GM12875 (cell line): Measurements from ENCODE around the gene COL6A2.
"Not testable (repeated sequence)": the region's sequence is repeated elsewhere in the genome, so short reads cannot be mapped to it uniquely, and the experiment has no call there.

ENCODE experiments used
- H3K4me3 ChIP-seq: one replicate; pipeline ENCODE4 v1.5.1; 2011; ENCODE audit warnings: low read depth, low read length, control low read depth
- TF ChIP-seq, protein P1 (sequence below): IDR thresholded peaks from 2 replicates; pipeline ENCODE4 v1.5.1; 2011; ENCODE audit warnings: low read depth, mild to moderate bottlenecking, control low read depth, inconsistent platforms, low read length, moderate library complexity, borderline replicate concordance; ENCODE audit not compliant: insufficient read depth

The COL6A2 gene

DNA sequence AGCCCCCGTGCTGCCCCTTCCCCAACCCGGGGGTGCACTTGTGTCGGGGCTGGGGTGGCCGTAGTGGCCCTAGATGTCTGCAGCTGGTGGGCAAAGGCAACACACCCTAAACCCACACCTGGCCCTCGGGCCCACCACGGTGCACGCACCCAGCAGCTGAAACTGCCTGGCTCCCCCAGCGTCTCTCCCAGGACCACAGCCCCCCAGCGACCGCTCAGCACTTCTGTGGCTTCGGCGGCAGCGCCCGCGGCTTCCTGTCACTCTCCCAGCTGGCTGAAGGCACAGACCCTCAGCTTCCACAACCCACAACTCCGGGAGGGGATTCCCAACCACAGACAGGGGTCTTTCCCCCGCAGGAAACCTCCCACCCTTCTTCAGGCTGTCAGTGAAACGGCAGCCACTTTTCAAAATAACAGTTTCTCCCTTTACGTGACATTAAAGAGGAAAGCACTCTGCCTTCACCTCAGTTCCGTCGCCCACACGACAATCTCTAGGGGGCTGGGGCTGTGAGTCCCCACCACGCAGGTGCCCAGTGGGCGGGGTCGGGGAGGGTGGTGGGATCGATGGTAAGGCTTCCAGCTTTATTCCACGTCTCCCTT is 40.7 kb upstream of the COL6A2 start:
- H3K4me3 ChIP-seq, result no peak overlapping the region
- TF ChIP-seq, protein P1, sequence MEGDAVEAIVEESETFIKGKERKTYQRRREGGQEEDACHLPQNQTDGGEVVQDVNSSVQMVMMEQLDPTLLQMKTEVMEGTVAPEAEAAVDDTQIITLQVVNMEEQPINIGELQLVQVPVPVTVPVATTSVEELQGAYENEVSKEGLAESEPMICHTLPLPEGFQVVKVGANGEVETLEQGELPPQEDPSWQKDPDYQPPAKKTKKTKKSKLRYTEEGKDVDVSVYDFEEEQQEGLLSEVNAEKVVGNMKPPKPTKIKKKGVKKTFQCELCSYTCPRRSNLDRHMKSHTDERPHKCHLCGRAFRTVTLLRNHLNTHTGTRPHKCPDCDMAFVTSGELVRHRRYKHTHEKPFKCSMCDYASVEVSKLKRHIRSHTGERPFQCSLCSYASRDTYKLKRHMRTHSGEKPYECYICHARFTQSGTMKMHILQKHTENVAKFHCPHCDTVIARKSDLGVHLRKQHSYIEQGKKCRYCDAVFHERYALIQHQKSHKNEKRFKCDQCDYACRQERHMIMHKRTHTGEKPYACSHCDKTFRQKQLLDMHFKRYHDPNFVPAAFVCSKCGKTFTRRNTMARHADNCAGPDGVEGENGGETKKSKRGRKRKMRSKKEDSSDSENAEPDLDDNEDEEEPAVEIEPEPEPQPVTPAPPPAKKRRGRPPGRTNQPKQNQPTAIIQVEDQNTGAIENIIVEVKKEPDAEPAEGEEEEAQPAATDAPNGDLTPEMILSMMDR, result no peak

DNA sequence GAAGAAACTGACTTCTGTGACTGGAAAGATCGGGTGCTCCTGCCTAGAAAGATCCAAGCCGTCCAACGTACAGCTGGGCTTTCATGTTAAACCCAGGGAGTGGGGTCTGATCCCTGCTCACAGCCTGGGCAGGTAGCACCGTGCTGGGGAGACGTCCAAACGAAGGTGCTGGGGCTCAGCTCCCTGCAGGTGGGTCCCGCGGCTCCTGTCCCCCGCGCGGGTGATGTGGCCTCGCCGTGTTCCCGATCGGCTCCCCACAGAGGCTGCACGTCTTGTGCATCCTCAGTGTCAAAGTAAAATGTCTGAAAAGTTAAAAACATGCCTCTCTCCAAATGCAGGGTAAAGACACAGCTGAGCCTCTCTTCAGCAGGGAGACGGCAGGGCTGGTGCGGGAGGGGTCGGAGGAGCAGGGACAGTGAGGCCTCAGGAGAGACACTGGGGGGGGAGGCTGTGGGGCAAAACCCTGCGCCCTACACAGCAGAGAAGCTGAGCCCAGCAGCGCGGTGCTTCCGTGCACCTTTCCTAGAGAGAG is 40.1 kb upstream of the COL6A2 start:
- TF ChIP-seq, protein P1, result no peak
- no peak overlapping the region for H3K4me3 ChIP-seq

DNA sequence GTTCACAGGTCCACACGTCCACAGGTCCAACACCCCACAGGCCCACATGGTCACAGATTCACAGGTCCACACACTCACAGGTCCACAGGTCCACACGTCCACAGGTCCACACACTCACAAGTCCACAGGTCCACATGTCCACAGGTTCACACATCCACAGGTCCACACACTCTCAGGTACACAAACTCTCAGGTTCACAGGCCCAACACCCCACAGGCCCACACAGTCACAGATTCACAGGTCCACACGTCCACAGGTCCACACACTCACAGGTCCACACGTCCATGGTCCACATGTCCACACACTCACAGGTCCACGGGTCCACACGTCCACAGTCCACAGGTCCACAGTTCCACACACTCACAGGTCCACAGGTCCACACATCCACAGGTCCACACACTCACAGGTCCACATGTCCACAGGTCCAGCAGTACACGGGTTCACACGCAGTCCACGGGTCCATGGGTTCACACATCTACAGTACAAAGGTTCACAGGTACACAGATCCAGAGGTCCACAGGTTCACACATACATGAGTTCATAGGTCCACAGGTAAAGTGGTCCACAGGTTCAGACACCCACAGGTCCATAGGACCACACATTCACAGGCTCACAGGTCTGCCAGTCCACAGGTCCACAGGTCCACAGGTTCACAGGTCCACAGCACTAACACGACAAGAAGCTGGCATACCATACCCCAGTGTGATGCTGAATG is 39.3 kb upstream of the COL6A2 start:
- TF ChIP-seq, protein P1, result no peak
- H3K4me3 ChIP-seq, result no peak overlapping the region

DNA sequence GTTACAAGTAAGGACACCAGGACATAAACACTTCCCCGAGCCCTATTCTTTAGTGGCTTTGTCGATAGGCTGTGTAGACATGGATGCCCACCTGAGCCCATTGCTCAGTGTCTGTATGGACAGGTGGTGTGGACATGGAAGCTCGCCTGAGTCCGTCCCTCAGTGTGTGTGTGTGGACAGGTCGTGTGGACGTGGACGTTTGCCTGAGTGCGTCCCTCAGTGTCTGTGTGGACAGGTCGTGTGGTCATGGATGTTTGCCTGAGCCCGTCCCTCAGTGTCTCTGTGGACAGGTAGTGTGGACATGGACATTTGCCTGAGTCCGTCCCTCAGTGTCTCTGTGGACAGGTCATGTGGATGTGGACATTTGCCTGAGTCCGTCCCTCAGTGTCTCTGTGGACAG is 38.7 kb upstream of the COL6A2 start:
- TF ChIP-seq, protein P1, result no peak

DNA sequence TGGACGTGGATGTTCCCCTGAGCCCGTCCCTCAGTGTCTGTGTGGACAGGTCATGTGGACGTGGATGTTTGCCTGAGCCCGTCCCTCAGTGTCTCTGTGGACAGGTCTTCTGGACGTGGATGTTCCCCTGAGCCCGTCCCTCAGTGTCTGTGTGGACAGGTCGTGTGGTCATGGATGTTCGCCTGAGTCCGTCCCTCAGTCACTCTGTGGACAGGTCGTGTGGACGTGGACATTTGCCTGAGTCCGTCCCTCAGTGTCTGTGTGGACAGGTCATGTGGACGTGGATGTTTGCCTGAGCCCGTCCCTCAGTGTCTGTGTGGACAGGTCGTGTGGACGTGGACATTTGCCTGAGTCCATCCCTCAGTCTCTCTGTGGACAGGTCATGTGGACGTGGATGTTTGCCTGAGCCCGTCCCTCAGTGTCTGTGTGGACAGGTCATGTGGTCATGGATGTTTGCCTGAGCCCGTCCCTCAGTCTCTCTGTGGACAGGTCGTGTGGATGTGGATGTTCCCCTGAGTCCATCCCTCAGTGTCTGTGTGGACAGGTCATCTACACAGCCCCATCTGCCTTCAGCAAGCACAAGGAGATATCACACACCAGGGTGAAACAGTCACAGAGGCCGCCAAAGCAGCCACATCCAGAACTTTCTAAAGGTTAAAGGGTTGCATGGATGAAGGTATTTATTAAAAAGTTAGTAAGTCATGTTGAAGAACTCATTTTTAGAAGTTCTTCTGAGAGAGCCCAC is 38.0 kb upstream of the COL6A2 start:
- not testable (repeated sequence) for H3K4me3 ChIP-seq

More for the DNA sequence above, 38.7 kb upstream of the COL6A2 start:
- H3K4me3 ChIP-seq, result no peak overlapping the region

DNA sequence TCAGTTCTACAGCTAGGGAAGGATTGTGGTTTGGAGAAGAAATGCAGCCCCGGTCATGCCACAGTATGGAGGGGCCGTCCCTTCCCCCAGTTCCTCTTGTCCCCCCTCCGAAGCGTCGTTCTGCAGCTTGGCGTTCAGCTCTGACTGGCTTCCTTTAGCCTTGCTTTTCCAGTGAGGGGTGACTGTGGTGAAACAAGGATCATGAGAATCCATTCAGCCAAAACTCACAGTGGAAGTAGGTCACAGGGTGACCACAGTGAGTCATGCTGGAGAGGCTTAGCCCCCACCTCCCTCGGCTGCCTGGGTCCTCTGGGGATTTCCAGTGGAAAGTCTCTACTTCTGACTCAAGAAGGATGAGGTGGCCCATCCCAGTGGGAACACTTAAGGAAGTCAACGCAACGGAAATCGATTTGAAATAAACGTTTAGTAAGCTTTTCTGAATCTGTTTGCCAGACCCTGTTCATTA is 37.3 kb upstream of the COL6A2 start:
- no peak overlapping the region for H3K4me3 ChIP-seq
- TF ChIP-seq, protein P1, result no peak

DNA sequence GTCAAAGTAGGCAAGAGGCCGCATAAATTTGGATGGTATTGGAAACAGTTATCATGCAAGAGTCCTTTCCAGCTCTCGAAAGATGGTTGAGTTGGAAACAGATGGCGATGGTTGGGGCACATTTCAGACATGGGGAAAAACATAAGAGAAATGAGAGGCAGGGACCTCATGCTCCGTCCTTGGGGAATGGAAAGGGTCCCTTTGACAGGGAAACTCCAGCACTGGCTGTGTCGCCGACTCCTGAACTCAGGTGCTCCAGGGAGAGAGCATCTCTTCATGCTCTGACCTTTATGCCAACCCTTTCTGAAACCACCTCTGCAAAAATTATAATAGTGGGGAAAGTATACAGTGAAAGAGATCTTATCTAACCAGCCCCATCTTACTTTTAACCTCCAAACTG is 36.8 kb upstream of the COL6A2 start:
- H3K4me3 ChIP-seq, result no peak overlapping the region
- TF ChIP-seq, protein P1, result no peak
